Keratinocyte (primary cell): Measurements from ENCODE around the gene C6orf118.

Experiments
- CTCF ChIP-seq, 3 experiments: IDR thresholded peaks in 1 of 3; conservative IDR thresholded peaks in 1 of 3; optimal IDR thresholded peaks in 1 of 3; 2 replicates in 2 of 3; 3 replicates in 1 of 3; pipeline versions ENCODE3 to v1.5.1; 2011; ENCODE audit warnings: low read length in 3 of 3, mild to moderate bottlenecking in 3 of 3, moderate library complexity in 2 of 3, control low read depth in 1 of 3, inconsistent platforms in 1 of 3; ENCODE audit not compliant: insufficient read depth in 2 of 3; ENCODE audit errors: extremely low read depth in 1 of 3
- EZH2 ChIP-seq: IDR thresholded peaks from one replicate; pipeline ENCODE4 v1.6.1; 2012; ENCODE audit warnings: inconsistent platforms, mild to moderate bottlenecking, low read length, moderate library complexity

GRCh38 chr6:165245701-165246100 is 63.7 kb downstream of the C6orf118 start:
- TF ChIP-seq CTCF (optimal IDR thresholded peaks at IDR 0.05 in 1 of 3, IDR thresholded peaks at IDR 0.05 in 1 of 3, conservative IDR thresholded peaks at IDR 0.05 in 1 of 3; ENCODE audit: extremely low read depth in 1 of 3, insufficient read depth in 2 of 3, low read length in 3 of 3) (no peak), EZH2 (no peak)
